HG03175 (cell line): ENCODE measurements around the gene PTGER4.
"Not testable (repeated sequence)": the region's sequence is repeated elsewhere in the genome, so short reads cannot be mapped to it uniquely, and the experiment has no call there.

Experiments
- ATAC-seq: cut with Tn5 transposase; IDR thresholded peaks from one replicate; pipeline ENCODE4 v1.9.1; 2021; ENCODE audit warnings: mild to moderate bottlenecking, moderate library complexity; ENCODE audit not compliant: unreplicated experiment

PTGER4 gene

GRCh38 chr5:40679913-40680681 lies at the start of gene PTGER4:
Gene PTGER4 (plus strand): TSS chr5:40679915. CDS start chr5:40680994, 1,079 bp downstream.
- peak; percentile 24 for ATAC-seq

GRCh38 chr5:40630126-40630525 lies 49.6 kb upstream of the PTGER4 start:
- ATAC-seq = no peak

- no peak for ATAC-seq
Measured at GRCh38 chr5:40631236-40631635, 48.5 kb upstream of the PTGER4 start.

GRCh38 chr5:40634154-40634553 lies 45.6 kb upstream of the PTGER4 start:
- ATAC-seq = no peak

- ATAC-seq = no peak
Measured at GRCh38 chr5:40634593-40634992, 45.1 kb upstream of the PTGER4 start.

- ATAC-seq = not testable (repeated sequence)
Measured at GRCh38 chr5:40639531-40639930, 40.2 kb upstream of the PTGER4 start.

GRCh38 chr5:40646266-40646665 lies 33.4 kb upstream of the PTGER4 start:
- ATAC-seq = no peak

- ATAC-seq = no peak
Measured at GRCh38 chr5:40648150-40648549, 31.6 kb upstream of the PTGER4 start.

GRCh38 chr5:40649463-40650030 lies 30.2 kb upstream of the PTGER4 start:
- ATAC-seq = no peak

GRCh38 chr5:40651201-40651600 lies 28.5 kb upstream of the PTGER4 start:
- no peak for ATAC-seq

- ATAC-seq = no peak
Measured at GRCh38 chr5:40652441-40653220, 27.1 kb upstream of the PTGER4 start.

GRCh38 chr5:40653221-40654022 lies 26.3 kb upstream of the PTGER4 start:
- no peak for ATAC-seq

- ATAC-seq = no peak
Measured at GRCh38 chr5:40654377-40654991, 25.2 kb upstream of the PTGER4 start.

- no peak for ATAC-seq
Measured at GRCh38 chr5:40655138-40655537, 24.6 kb upstream of the PTGER4 start.

- not testable (repeated sequence) for ATAC-seq
Measured at GRCh38 chr5:40656091-40656490, 23.6 kb upstream of the PTGER4 start.

- ATAC-seq = no peak
Measured at GRCh38 chr5:40656766-40657165, 22.9 kb upstream of the PTGER4 start.

GRCh38 chr5:40660751-40661150 lies 19.0 kb upstream of the PTGER4 start:
- no peak for ATAC-seq

GRCh38 chr5:40665635-40666298 lies 13.9 kb upstream of the PTGER4 start:
- ATAC-seq = no peak

- ATAC-seq = no peak
Measured at GRCh38 chr5:40666657-40667056, 13.1 kb upstream of the PTGER4 start.

GRCh38 chr5:40667161-40667663 lies 12.5 kb upstream of the PTGER4 start:
- no peak for ATAC-seq
